GM23338 (cell line): ENCODE data around the gene PLEKHM1.

ENCODE experiments used
- CTCF ChIP-seq, 2 experiments: fragments of 200-600 bp in 1 of 2; sonication (generic) in 1 of 2; conservative IDR thresholded peaks; 2 replicates each; pipeline versions ENCODE4 v1.5.1 to v1.6.1; 2016 to 2017; ENCODE audit warnings: antibody characterized with exemption in 2 of 2, low read depth in 2 of 2, mild to moderate bottlenecking in 2 of 2, moderate library complexity in 1 of 2
- EZH2 ChIP-seq: fragments of 200-600 bp; sonication (generic); IDR thresholded peaks from one replicate; pipeline ENCODE4 v1.8.0; 2017; ENCODE audit warnings: antibody characterized with exemption, mild to moderate bottlenecking, low read depth; ENCODE audit not compliant: unreplicated experiment
- EZH2phosphoT487 ChIP-seq: fragments of 200-600 bp; sonication (generic); IDR thresholded peaks from one replicate; pipeline ENCODE4 v1.8.1; 2018; ENCODE audit warnings: antibody characterized with exemption; ENCODE audit not compliant: unreplicated experiment
- NANOG ChIP-seq: IDR thresholded peaks from 2 replicates; pipeline ENCODE4 v1.6.1; 2016; ENCODE audit warnings: antibody characterized with exemption, borderline replicate concordance

GRCh38 chr17:45425984-45426413, 64.5 kb downstream of the PLEKHM1 start:
- TF ChIP-seq EZH2phosphoT487 (no peak), CTCF (conservative IDR thresholded peaks at IDR 0.05; ENCODE audit: low read depth in 2 of 2) (no peak), NANOG (no peak), EZH2 (no peak)
